ENCODE results near the gene CYP24A1.
"Not testable (repeated sequence)": the region's sequence is repeated elsewhere in the genome, so short reads cannot be mapped to it uniquely, and the experiment has no call there.

The CYP24A1 gene

GRCh38 chr20:54138427-54138826 lies 35.4 kb downstream of the CYP24A1 start:
- no peak for TF ChIP-seq CTCF (IDR thresholded peaks at IDR 0.05)
- no peak for TF ChIP-seq ZFX (IDR thresholded peaks at IDR 0.05; ENCODE audit: borderline replicate concordance)
- H3K27ac ChIP-seq: no peak overlapping the region

GRCh38 chr20:54137115-54137514 lies 36.7 kb downstream of the CYP24A1 start:
- no peak for TF ChIP-seq ZFX (IDR thresholded peaks at IDR 0.05; ENCODE audit: borderline replicate concordance)
- TF ChIP-seq CTCF (IDR thresholded peaks at IDR 0.05): no peak
- H3K27ac ChIP-seq: no peak overlapping the region

GRCh38 chr20:54134445-54135220 lies 39.2 kb downstream of the CYP24A1 start:
- no peak overlapping the region for H3K27ac ChIP-seq
- TF ChIP-seq ZFX (IDR thresholded peaks at IDR 0.05; ENCODE audit: borderline replicate concordance) (no peak), CTCF (IDR thresholded peaks at IDR 0.05) (no peak)

GRCh38 chr20:54133434-54134427 lies 40.1 kb downstream of the CYP24A1 start:
- no peak overlapping the region for H3K27ac ChIP-seq
- TF ChIP-seq CTCF (IDR thresholded peaks at IDR 0.05) (no peak), ZFX (IDR thresholded peaks at IDR 0.05; ENCODE audit: borderline replicate concordance) (no peak)

- no peak overlapping the region for H3K27ac ChIP-seq
- TF ChIP-seq CTCF (IDR thresholded peaks at IDR 0.05) (no peak), ZFX (IDR thresholded peaks at IDR 0.05; ENCODE audit: borderline replicate concordance) (no peak)
These were observed 41.0 kb downstream of the CYP24A1 start for GRCh38 chr20:54132612-54133433.

- no peak overlapping the region for H3K27ac ChIP-seq
- TF ChIP-seq ZFX (IDR thresholded peaks at IDR 0.05; ENCODE audit: borderline replicate concordance): no peak
- no peak for TF ChIP-seq CTCF (IDR thresholded peaks at IDR 0.05)
These were observed 41.8 kb downstream of the CYP24A1 start for GRCh38 chr20:54131675-54132611.

GRCh38 chr20:54131125-54131524 lies 42.7 kb downstream of the CYP24A1 start:
- not testable (repeated sequence) for H3K27ac ChIP-seq

All from 22Rv1 (cell line).